Gastrocnemius medialis (tissue), 4 donors: ENCODE results near the gene OSBPL2. TPM values are rescaled to one million over a fixed set of nuclear protein-coding genes. Genes with fewer than 3 reads are reported as not detected.

Source experiments
- ATAC-seq, 2 donors: fragments of 150-250 bp; one replicate each; pipeline ENCODE4 v1.9.1; 2016
- DNase-seq, 2 donors: peaks; one replicate each; pipeline ENCODE4 v3.0.0-alpha.2; 2019
- H3K27ac ChIP-seq, 4 donors: fragments of 200-600 bp; sonication (generic); 1 replicate in 1 of 4; 2 replicates in 3 of 4; pipeline ENCODE4 v1.5.1; 2016 to 2018; ENCODE audit warnings: mild to moderate bottlenecking in 2 of 4, moderate library complexity in 1 of 4
- H3K27me3 ChIP-seq, 3 donors: fragments of 200-600 bp; sonication (generic) in 2 of 3; 1 replicate in 1 of 3; 2 replicates in 2 of 3; pipeline versions ENCODE4 v1.5.1 to v1.6.0; 2016 to 2019; ENCODE audit warnings: mild to moderate bottlenecking in 1 of 3, moderate library complexity in 1 of 3
- H3K36me3 ChIP-seq, 2 donors: fragments of 200-600 bp; sonication (generic) in 1 of 2; one replicate each; pipeline ENCODE4 v1.5.1; 2017 to 2018
- H3K4me1 ChIP-seq, 2 donors: fragments of 200-600 bp; sonication (generic) in 1 of 2; one replicate each; pipeline ENCODE4 v1.5.1; 2016 to 2017; ENCODE audit warnings: mild to moderate bottlenecking in 2 of 2
- H3K4me3 ChIP-seq, 4 donors: fragments of 200-600 bp; sonication (generic) in 3 of 4; 1 replicate in 1 of 4; 2 replicates in 3 of 4; pipeline ENCODE4 v1.5.1; 2016 to 2019; ENCODE audit warnings: mild to moderate bottlenecking in 2 of 4
- H3K9me3 ChIP-seq, 3 donors: fragments of 200-600 bp; sonication (generic) in 2 of 3; 1 replicate in 1 of 3; 2 replicates in 2 of 3; pipeline ENCODE4 v1.5.1; 2016 to 2019
- CTCF ChIP-seq, 5 experiments: fragments of 450-650 bp in 3 of 5; fragments of 200-600 bp in 2 of 5; sonication (generic) in 2 of 5; IDR thresholded peaks in 4 of 5; conservative IDR thresholded peaks in 1 of 5; 1 replicate in 4 of 5; 2 replicates in 1 of 5; pipeline ENCODE4 v1.5.1; 2016 to 2019; ENCODE audit warnings: antibody characterized with exemption in 5 of 5, mild to moderate bottlenecking in 3 of 5, moderate library complexity in 3 of 5
- POLR2A ChIP-seq, 2 donors: fragments of 450-650 bp; IDR thresholded peaks; one replicate each; pipeline ENCODE4 v1.6.1; 2017; ENCODE audit warnings: antibody characterized with exemption in 2 of 2, mild to moderate bottlenecking in 2 of 2, moderate library complexity in 2 of 2
- in situ Hi-C, 4 donors: fragments of 200-750 bp; cut with MboI; loops; one replicate each; pipeline versions ENCODE4 v1.15.0 to v1.8.0; 2017; ENCODE audit warnings: low sequenced_read_pairs in 4 of 4
- intact Hi-C: fragments of 100-400 bp; cut with DNase I; formaldehyde crosslinking; loops from one replicate; pipeline ENCODE4 v1.15.1; 2023; ENCODE audit warnings: low total_unique reads
- total RNA-seq, 4 donors: library from RNA; depleted of rRNA; stranded (reverse); fragments of >200 nt; gene quantifications; one replicate each; pipeline versions ENCODE4 v1.1.0 to v1.2.3, GENCODE V29; 2016

Gene OSBPL2
- total RNA-seq, 4 donors from 2014 or later = 15.8 to 26.4 (median 19.6) TPM

GRCh38 chr20:62243106-62243505 lies 4.8 kb downstream of the OSBPL2 start:
- no peaks in the 10 kb centered on the region for H3K27me3 ChIP-seq
- intact Hi-C loops = no loop called here
- ATAC-seq = no peak
- H3K4me3 ChIP-seq = no peak overlapping the region
- H3K27ac ChIP-seq = peak overlapping the region; percentile 15 to 92 (median 88)
- no peak for DNase-seq
- H3K36me3 ChIP-seq = no peaks in the 10 kb centered on the region
- no peak for TF ChIP-seq POLR2A (IDR thresholded peaks at IDR 0.05)
- in situ Hi-C loops = no loop called here
- H3K4me1 ChIP-seq = peaks cover 63 to 69% of the 10 kb centered on the region in 2 donors
- no peaks in the 10 kb centered on the region for H3K9me3 ChIP-seq

GRCh38 chr20:62243906-62244515 lies 5.7 kb downstream of the OSBPL2 start:
- Histone ChIP-seq H3K4me1 (peaks cover 61 to 73% of the 10 kb centered on the region in 2 donors), H3K27me3 (no peaks in the 10 kb centered on the region), H3K36me3 (no peaks in the 10 kb centered on the region), H3K9me3 (no peaks in the 10 kb centered on the region), H3K4me3 (no peak overlapping the region), H3K27ac (peak overlapping the region; percentile 81 to 92 (median 88))
- ATAC-seq (no peak), DNase-seq (no peak)
- in situ Hi-C loops (no loop called here), intact Hi-C loops (no loop called here)
- TF ChIP-seq POLR2A (IDR thresholded peaks at IDR 0.05) (no peak), CTCF (IDR thresholded peaks at IDR 0.05 in 4 of 5, conservative IDR thresholded peaks at IDR 0.05 in 1 of 5) (no peak)

GRCh38 chr20:62244644-62245108 lies 6.4 kb downstream of the OSBPL2 start:
- intact Hi-C loops (no loop called here), in situ Hi-C loops (no loop called here)
- Histone ChIP-seq H3K36me3 (no peaks in the 10 kb centered on the region), H3K27me3 (no peaks in the 10 kb centered on the region), H3K27ac (peak overlapping the region; percentile 81 to 92 (median 88)), H3K9me3 (no peaks in the 10 kb centered on the region), H3K4me1 (peaks cover 54 to 69% of the 10 kb centered on the region in 2 donors), H3K4me3 (no peak overlapping the region)
- no peak for TF ChIP-seq POLR2A (IDR thresholded peaks at IDR 0.05)
- no peak for TF ChIP-seq CTCF (IDR thresholded peaks at IDR 0.05 in 4 of 5, conservative IDR thresholded peaks at IDR 0.05 in 1 of 5)
- DNase-seq (peak; percentile 30 to 71), ATAC-seq (peak; percentile 29 to 30)

GRCh38 chr20:62245911-62246280 lies 7.6 kb downstream of the OSBPL2 start:
- H3K9me3 ChIP-seq = no peaks in the 10 kb centered on the region
- in situ Hi-C loops = no loop called here
- TF ChIP-seq POLR2A (IDR thresholded peaks at IDR 0.05) = no peak
- no peak for TF ChIP-seq CTCF (IDR thresholded peaks at IDR 0.05 in 4 of 5, conservative IDR thresholded peaks at IDR 0.05 in 1 of 5)
- no peak for DNase-seq
- H3K27me3 ChIP-seq = no peaks in the 10 kb centered on the region
- no peak overlapping the region for H3K4me3 ChIP-seq
- H3K36me3 ChIP-seq = no peaks in the 10 kb centered on the region
- intact Hi-C loops = no loop called here
- peak overlapping the region; percentile 81 to 92 (median 88) for H3K27ac ChIP-seq
- H3K4me1 ChIP-seq = peaks cover 57 to 58% of the 10 kb centered on the region in 2 donors
- no peak for ATAC-seq

- Histone ChIP-seq H3K27ac (peak overlapping the region; percentile 81 to 92 (median 88)), H3K9me3 (no peaks in the 10 kb centered on the region), H3K36me3 (no peaks in the 10 kb centered on the region), H3K4me3 (no peak overlapping the region), H3K4me1 (peaks cover 57% of the 10 kb centered on the region in 2 donors), H3K27me3 (no peaks in the 10 kb centered on the region)
- in situ Hi-C loops = no loop called here
- ATAC-seq = peak in 1 of 2 donors; percentile 17
- TF ChIP-seq CTCF (IDR thresholded peaks at IDR 0.05 in 4 of 5, conservative IDR thresholded peaks at IDR 0.05 in 1 of 5) = no peak
- TF ChIP-seq POLR2A (IDR thresholded peaks at IDR 0.05) = no peak
- intact Hi-C loops = no loop called here
- DNase-seq = no peak
These were observed 8.1 kb downstream of the OSBPL2 start for GRCh38 chr20:62246431-62246830.
